NCI-H226 (cell line): ENCODE data around the gene HMGB1.

Experiments
- DNase-seq: peaks from one replicate; pipeline ENCODE4 v3.0.0-alpha.2; 2015

The HMGB1 gene

GRCh38 chr13:30429721-30430694 is 35.7 kb downstream of the HMGB1 start:
- peak; percentile 61 for DNase-seq

GRCh38 chr13:30429235-30429634 is 36.5 kb downstream of the HMGB1 start:
- no peak for DNase-seq

GRCh38 chr13:30423891-30424290 is 41.8 kb downstream of the HMGB1 start:
- no peak for DNase-seq

- peak; percentile 50 for DNase-seq
Observed at GRCh38 chr13:30422054-30422839, 43.5 kb downstream of the HMGB1 start, which contains the start of gene UBE2L5. Gene UBE2L5 (plus strand): TSS chr13:30422493. CDS start chr13:30427991, 5,498 bp downstream.

- DNase-seq, result peak; percentile 54
Observed at GRCh38 chr13:30421093-30422053, 44.4 kb downstream of the HMGB1 start.

- no peak for DNase-seq
Observed at GRCh38 chr13:30418717-30419459, 46.8 kb downstream of the HMGB1 start.

GRCh38 chr13:30418075-30418716 is 47.5 kb downstream of the HMGB1 start:
- DNase-seq, result no peak

GRCh38 chr13:30416471-30416870 is 49.3 kb downstream of the HMGB1 start:
- no peak for DNase-seq

- no peak for DNase-seq
Observed at GRCh38 chr13:30415430-30416030, 50.2 kb downstream of the HMGB1 start.

GRCh38 chr13:30413842-30414241 is 51.9 kb downstream of the HMGB1 start:
- DNase-seq, result no peak

- DNase-seq, result no peak
Observed at GRCh38 chr13:30412346-30412745, 53.4 kb downstream of the HMGB1 start.

- DNase-seq, result peak; percentile 1
Observed at GRCh38 chr13:30410705-30411125, 55.0 kb downstream of the HMGB1 start.

GRCh38 chr13:30409886-30410704 is 55.6 kb downstream of the HMGB1 start:
- DNase-seq, result peak; percentile 48

GRCh38 chr13:30408319-30409101 is 57.2 kb downstream of the HMGB1 start:
- peak; percentile 60 for DNase-seq

- no peak for DNase-seq
Observed at GRCh38 chr13:30406779-30407416, 58.8 kb downstream of the HMGB1 start.
